ENCODE measurements around the gene STEAP1. TPM values are rescaled to one million over a fixed set of nuclear protein-coding genes. Genes with fewer than 3 reads are reported as not detected.

STEAP1 gene
- polyA plus RNA-seq, 1 experiment = 10.1 TPM

DNA sequence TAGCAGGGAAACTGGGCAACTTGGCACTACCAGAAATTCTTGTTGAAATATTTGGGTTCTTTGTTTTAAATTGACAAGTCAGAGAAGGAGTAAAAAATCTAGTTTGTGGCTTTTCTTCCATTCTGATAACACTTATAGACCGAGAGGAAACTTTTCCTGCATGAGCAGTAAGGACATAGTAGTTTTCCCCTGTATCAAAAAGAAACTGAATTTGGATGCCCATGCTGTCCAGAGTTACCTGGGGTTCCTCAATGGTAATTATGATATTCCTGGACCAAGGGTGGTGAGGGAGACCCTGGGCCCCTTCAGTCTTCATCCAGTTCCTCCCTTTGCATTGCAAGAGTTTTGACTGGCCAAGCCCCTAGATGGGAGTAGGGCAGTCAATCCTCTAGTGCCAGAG lies 37.4 kb downstream of the STEAP1 start:
- Histone ChIP-seq H3K4me3 (ENCODE audit: low read depth, low read length) (no peak overlapping the region), H3K27ac (ENCODE audit: low read depth, low read length) (no peak overlapping the region), H3K27me3 (ENCODE audit: control insufficient read depth, insufficient read depth, low read length) (no peaks in the 10 kb centered on the region), H3K9me3 (ENCODE audit: control insufficient read depth, insufficient read depth, low read length) (no peaks in the 10 kb centered on the region)
- CTCF ChIA-PET = interaction anchor here (0.6 kb wide), 1 partner anchor 834 kb away, joined by 3 read pairs; no protein-coding TSS in a partner anchor
- no peak for TF ChIP-seq CTCF (IDR thresholded peaks at IDR 0.05; ENCODE audit: low read depth, low read length)
- DNase-seq (ENCODE audit: low read depth, low spot score) = no peak
- POLR2A ChIA-PET = no interaction called here

GRCh38 chr7:90192876-90193750 lies 38.8 kb downstream of the STEAP1 start:
- CTCF ChIA-PET = interaction anchor here (0.6 to 2.2 kb wide), 6 partner anchors 18 to 422 kb away, joined by 3 to 11 read pairs (median 4); partner anchors contain the start of gene STEAP2

DNA sequence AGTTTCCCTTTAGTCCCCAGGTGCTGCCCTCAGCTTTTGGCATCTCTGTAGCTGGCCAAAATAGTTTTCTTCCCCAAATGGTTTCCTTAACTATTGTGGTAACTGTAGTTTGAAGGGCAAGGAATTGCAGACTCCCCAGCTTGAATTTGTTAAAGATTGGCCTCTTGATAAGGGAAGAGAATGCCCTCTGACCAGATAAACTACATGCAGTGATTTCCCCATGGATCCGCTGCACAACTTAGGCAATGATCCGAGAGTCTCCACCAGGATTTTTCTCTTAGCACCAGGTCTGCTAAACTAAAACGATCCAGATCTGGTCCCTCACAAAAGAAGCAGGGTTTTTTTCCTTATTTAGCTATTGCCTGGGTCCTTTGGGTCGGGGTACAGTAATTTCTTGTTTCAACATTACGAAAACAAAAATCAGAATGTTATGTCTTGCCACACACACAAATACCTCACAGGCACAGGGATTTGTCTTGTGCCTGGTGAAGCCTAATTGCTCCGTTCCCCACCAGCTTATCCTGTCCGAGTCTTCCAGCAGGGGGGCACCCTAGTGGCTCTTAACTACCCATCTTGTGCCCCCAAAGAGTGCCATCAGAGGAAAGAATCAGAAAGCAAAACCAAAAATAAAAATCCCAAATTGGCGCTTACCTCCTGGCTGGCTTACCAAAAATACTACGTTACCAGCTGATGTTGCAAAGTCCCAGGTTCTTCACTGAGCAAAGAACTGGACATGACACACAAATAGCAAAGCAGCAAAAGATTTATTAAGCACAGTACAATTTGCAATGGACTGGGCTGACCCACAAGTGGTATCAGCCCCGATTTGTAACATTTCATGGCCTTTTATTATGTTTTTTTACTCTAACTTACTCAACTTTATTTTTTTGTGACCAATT lies 40.9 kb downstream of the STEAP1 start:
- Histone ChIP-seq H3K9me3 (ENCODE audit: control insufficient read depth, insufficient read depth, low read length) (no peaks in the 10 kb centered on the region), H3K27ac (ENCODE audit: low read depth, low read length) (no peak overlapping the region), H3K27me3 (ENCODE audit: control insufficient read depth, insufficient read depth, low read length) (no peaks in the 10 kb centered on the region), H3K4me3 (ENCODE audit: low read depth, low read length) (no peak overlapping the region)
- no peak for TF ChIP-seq CTCF (IDR thresholded peaks at IDR 0.05; ENCODE audit: low read depth, low read length)
- ChIA-PET CTCF (interaction anchor here (1.1 to 2.2 kb wide), 2 partner anchors 16 to 117 kb away, joined by 3 to 11 read pairs; partner anchors contain the start of gene STEAP2), POLR2A (no interaction called here)
- DNase-seq (ENCODE audit: low read depth, low spot score) = no peak

More at GRCh38 chr7:90192876-90193750, 38.8 kb downstream of the STEAP1 start:
- H3K4me3 ChIP-seq (ENCODE audit: low read depth, low read length) = no peak overlapping the region
- H3K27me3 ChIP-seq (ENCODE audit: control insufficient read depth, insufficient read depth, low read length) = no peaks in the 10 kb centered on the region
- no peak overlapping the region for H3K27ac ChIP-seq (ENCODE audit: low read depth, low read length)
- H3K9me3 ChIP-seq (ENCODE audit: control insufficient read depth, insufficient read depth, low read length) = no peaks in the 10 kb centered on the region
- DNase-seq (ENCODE audit: low read depth, low spot score) = no peak
- POLR2A ChIA-PET = no interaction called here
- no peak for TF ChIP-seq CTCF (IDR thresholded peaks at IDR 0.05; ENCODE audit: low read depth, low read length)

- H3K4me3 ChIP-seq (ENCODE audit: low read depth, low read length) = no peak overlapping the region
- CTCF ChIA-PET = no interaction called here
- POLR2A ChIA-PET = no interaction called here
- no peaks in the 10 kb centered on the region for H3K27me3 ChIP-seq (ENCODE audit: control insufficient read depth, insufficient read depth, low read length)
- no peak for DNase-seq (ENCODE audit: low read depth, low spot score)
- H3K27ac ChIP-seq (ENCODE audit: low read depth, low read length) = no peak overlapping the region
- no peaks in the 10 kb centered on the region for H3K9me3 ChIP-seq (ENCODE audit: control insufficient read depth, insufficient read depth, low read length)
- TF ChIP-seq CTCF (IDR thresholded peaks at IDR 0.05; ENCODE audit: low read depth, low read length) = no peak
Observed at GRCh38 chr7:90201500-90202195, 47.4 kb downstream of the STEAP1 start.

Data from AG04450 (cell line).